Heart left ventricle (tissue), 13 donors: ENCODE data around the gene COX11.

ENCODE experiments used
- CTCF ChIP-seq, 12 donors: fragments of 200-600 bp; sonication (generic) in 4 of 12; IDR thresholded peaks; one replicate each; pipeline versions ENCODE4 v1.5.0 to v1.8.0; 2018 to 2022; ENCODE audit warnings: antibody characterized with exemption in 12 of 12, mild to moderate bottlenecking in 5 of 12
- POLR2A ChIP-seq, 2 donors: fragments of 450-650 bp; IDR thresholded peaks; one replicate each; pipeline ENCODE4 v1.6.1; 2017; ENCODE audit warnings: antibody characterized with exemption in 2 of 2, mild to moderate bottlenecking in 2 of 2, moderate library complexity in 2 of 2
- donor health status: ischemic (EF 13 %, LVEDD 7.1; RV severe dilation, severe dysfunction).
- donor health status: DM: no; HTN: yes; CAD: no.
- donor health status: DM: no; HTN: no; CAD: no.
- donor health status: ischemic (EF 25% LVEDD 6.9; RV normal size, moderate dysfunction).
- donor health status: ischemic (EF 25% LVEDD 5.7; RV mildly dilated, moderate dysfunction).
- donor health status: ischemic (EF 35%, LVEDD 5.7; RV mildly dilated, moderate dysfunction).
- donor health status: nonischemic (EF 11% LVEDD 7.7; RV severe dilation, severe dysfunction).
- donor health status: DM: yes; HTN: yes; CAD: no.
- donor health status: PGD.
- donor health status: ischemic (EF 29% LVEDD 5.4; RV normal size, mild dysfunction).
- donor health status: nonischemic (EF 23%, LVEDD 6.1; RV moderate dilation, normal function).

DNA sequence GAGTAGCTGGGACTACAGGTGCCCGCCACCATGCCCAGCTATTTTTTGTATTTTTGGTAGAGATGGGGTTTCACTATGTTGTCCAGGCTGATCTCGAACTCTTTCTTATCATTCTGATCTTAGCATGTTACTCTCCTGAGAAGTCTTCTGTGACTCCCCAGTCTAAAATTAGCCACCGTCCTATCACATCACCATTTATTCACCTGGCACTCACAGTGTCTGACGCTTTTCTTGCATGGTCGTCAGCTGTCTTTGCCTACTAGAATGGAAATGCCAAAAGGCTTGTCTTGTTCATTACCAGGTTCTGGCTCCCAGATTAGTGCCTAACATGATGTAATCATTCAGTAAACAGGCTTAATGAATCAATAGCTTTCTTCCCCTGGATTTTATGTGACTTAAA is 44.0 kb downstream of the COX11 start:
- TF ChIP-seq CTCF (IDR thresholded peaks at IDR 0.05) (no peak), POLR2A (IDR thresholded peaks at IDR 0.05) (no peak)
